ENCODE data around the gene PDGFRB. TPM values are rescaled to one million over a fixed set of nuclear protein-coding genes. Genes with fewer than 3 reads are reported as not detected.

Gene PDGFRB
- total and polyA plus RNA-seq, 9 donors = 102 to 302 (median 207) TPM

- H3K9me3 ChIP-seq = no peaks in the 10 kb centered on the region
- H3K4me1 ChIP-seq (ENCODE audit: insufficient read depth) = peaks cover 2% of the 10 kb centered on the region
- intact Hi-C loops (cut with DNase I) = no loop called here
- no peak for DNase-seq
- H3K27ac ChIP-seq = no peak overlapping the region
- TF ChIP-seq POLR2A (IDR thresholded peaks at IDR 0.05) (no peak), CTCF (IDR thresholded peaks at IDR 0.05) (no peak), EP300 (IDR thresholded peaks at IDR 0.05) (no peak)
- peaks cover 3% of the 10 kb centered on the region for H3K36me3 ChIP-seq
- no peak overlapping the region for H3K4me3 ChIP-seq
- H3K27me3 ChIP-seq = no peaks in the 10 kb centered on the region
- 68 to 76% (median 73%) methylated on average over 8 of the region's 8 CpGs for WGBS, 3 donors
Measured at GRCh38 chr5:150124596-150124995, 31.0 kb downstream of the PDGFRB start.

GRCh38 chr5:150124111-150124557 is 31.5 kb downstream of the PDGFRB start:
- 78 to 82% (median 80%) methylated on average over 11 of the region's 11 CpGs for WGBS, 3 donors
- Histone ChIP-seq H3K27me3 (no peaks in the 10 kb centered on the region), H3K36me3 (peaks cover 3% of the 10 kb centered on the region), H3K9me3 (no peaks in the 10 kb centered on the region), H3K27ac (no peak overlapping the region), H3K4me3 (no peak overlapping the region), H3K4me1 (ENCODE audit: insufficient read depth) (no peaks in the 10 kb centered on the region)
- intact Hi-C loops (cut with DNase I) = no loop called here
- TF ChIP-seq EP300 (IDR thresholded peaks at IDR 0.05) (no peak), POLR2A (IDR thresholded peaks at IDR 0.05) (no peak), CTCF (IDR thresholded peaks at IDR 0.05) (no peak)
- peak in 1 of 5 donors; percentile 17 for DNase-seq

GRCh38 chr5:150123542-150123941 is 32.1 kb downstream of the PDGFRB start:
- Histone ChIP-seq H3K4me1 (ENCODE audit: insufficient read depth) (no peaks in the 10 kb centered on the region), H3K9me3 (no peaks in the 10 kb centered on the region), H3K27ac (no peak overlapping the region), H3K36me3 (peaks cover 3% of the 10 kb centered on the region), H3K4me3 (no peak overlapping the region), H3K27me3 (no peaks in the 10 kb centered on the region)
- TF ChIP-seq CTCF (IDR thresholded peaks at IDR 0.05) = no peak
- no peak for TF ChIP-seq EP300 (IDR thresholded peaks at IDR 0.05)
- TF ChIP-seq POLR2A (IDR thresholded peaks at IDR 0.05) = no peak
- intact Hi-C loops (cut with DNase I) = no loop called here
- no peak for DNase-seq
- WGBS, 3 donors = 48 to 62% (median 50%) methylated on average over 4 of the region's 4 CpGs

- H3K36me3 ChIP-seq = peaks cover 3% of the 10 kb centered on the region
- peak in 2 of 5 donors; percentile 7 to 18 for DNase-seq
- H3K9me3 ChIP-seq = no peaks in the 10 kb centered on the region
- H3K4me1 ChIP-seq (ENCODE audit: insufficient read depth) = no peaks in the 10 kb centered on the region
- no peak overlapping the region for H3K4me3 ChIP-seq
- intact Hi-C loops (cut with DNase I) = no loop called here
- TF ChIP-seq CTCF (IDR thresholded peaks at IDR 0.05) = no peak
- TF ChIP-seq POLR2A (IDR thresholded peaks at IDR 0.05) = no peak
- TF ChIP-seq EP300 (IDR thresholded peaks at IDR 0.05) = no peak
- H3K27me3 ChIP-seq = no peaks in the 10 kb centered on the region
- H3K27ac ChIP-seq = no peak overlapping the region
- WGBS, 3 donors = 89 to 90% (median 90%) methylated on average over 15 of the region's 15 CpGs
Measured at GRCh38 chr5:150122536-150123481, 32.8 kb downstream of the PDGFRB start.

Data from ovary (tissue), 9 donors.